Measurements from ENCODE around the gene MXI1.
"Not testable (repeated sequence)": the region's sequence is repeated elsewhere in the genome, so short reads cannot be mapped to it uniquely, and the experiment has no call there.

The MXI1 gene

GRCh38 chr10:110181451-110181850 lies 26.0 kb upstream of the MXI1 start:
- DNase-seq (ENCODE audit: low read depth in 2 of 2) = no peak

- no peak for DNase-seq (ENCODE audit: low read depth in 2 of 2)
Measured at GRCh38 chr10:110181911-110182310, 25.5 kb upstream of the MXI1 start.

GRCh38 chr10:110184398-110184797 lies 23.0 kb upstream of the MXI1 start:
- DNase-seq (ENCODE audit: low read depth in 2 of 2) = no peak

- not testable (repeated sequence) for DNase-seq (ENCODE audit: low read depth in 2 of 2)
Measured at GRCh38 chr10:110185646-110186182, 21.7 kb upstream of the MXI1 start.

GRCh38 chr10:110190170-110190569 lies 17.2 kb upstream of the MXI1 start:
- no peak for DNase-seq (ENCODE audit: low read depth in 2 of 2)

- DNase-seq (ENCODE audit: low read depth in 2 of 2) = no peak
Measured at GRCh38 chr10:110192552-110192951, 14.9 kb upstream of the MXI1 start.

GRCh38 chr10:110200503-110200902 lies 6.9 kb upstream of the MXI1 start:
- DNase-seq (ENCODE audit: low read depth in 2 of 2) = no peak

GRCh38 chr10:110201046-110201445 lies 6.4 kb upstream of the MXI1 start:
- not testable (repeated sequence) for DNase-seq (ENCODE audit: low read depth in 2 of 2)

GRCh38 chr10:110203500-110204455 lies 3.6 kb upstream of the MXI1 start:
- DNase-seq (ENCODE audit: low read depth in 2 of 2) = no peak

- DNase-seq (ENCODE audit: low read depth in 2 of 2) = no peak
Measured at GRCh38 chr10:110205051-110205675, 2.2 kb upstream of the MXI1 start.

GRCh38 chr10:110207805-110208613 lies 604 bp downstream of the MXI1 start:
- no peak for DNase-seq (ENCODE audit: low read depth in 2 of 2)

GRCh38 chr10:110208614-110209453 lies 1.4 kb downstream of the MXI1 start:
- DNase-seq (ENCODE audit: low read depth in 2 of 2) = no peak

- peak; percentile 59 to 61 for DNase-seq (ENCODE audit: low read depth in 2 of 2)
Measured at GRCh38 chr10:110209454-110209925, 2.1 kb downstream of the MXI1 start.

GRCh38 chr10:110209926-110210673 lies 2.7 kb downstream of the MXI1 start:
- DNase-seq (ENCODE audit: low read depth in 2 of 2) = peak in 1 of 2 donors; percentile 37

GRCh38 chr10:110210674-110211464 lies 3.5 kb downstream of the MXI1 start:
- DNase-seq (ENCODE audit: low read depth in 2 of 2) = peak; percentile 89 to 90

GRCh38 chr10:110211465-110211843 lies 4.0 kb downstream of the MXI1 start:
- DNase-seq (ENCODE audit: low read depth in 2 of 2) = no peak

GRCh38 chr10:110212119-110213006 lies 5.0 kb downstream of the MXI1 start:
- DNase-seq (ENCODE audit: low read depth in 2 of 2) = no peak

GRCh38 chr10:110214371-110214826 lies 7.0 kb downstream of the MXI1 start:
- no peak for DNase-seq (ENCODE audit: low read depth in 2 of 2)
